ENCODE data around the gene RNF111. TPM values are rescaled to one million over a fixed set of nuclear protein-coding genes. Genes with fewer than 3 reads are reported as not detected.
A peak's percentile ranks its signal among the peaks of the same experiment; 100 is the strongest.

Gene RNF111
- total and polyA plus RNA-seq, 9 of the 15 experiments (the other 6 are each of a cell fraction or from before 2014, with no cell fraction given): 7.9 to 26.0 (median 14.4) TPM

DNA sequence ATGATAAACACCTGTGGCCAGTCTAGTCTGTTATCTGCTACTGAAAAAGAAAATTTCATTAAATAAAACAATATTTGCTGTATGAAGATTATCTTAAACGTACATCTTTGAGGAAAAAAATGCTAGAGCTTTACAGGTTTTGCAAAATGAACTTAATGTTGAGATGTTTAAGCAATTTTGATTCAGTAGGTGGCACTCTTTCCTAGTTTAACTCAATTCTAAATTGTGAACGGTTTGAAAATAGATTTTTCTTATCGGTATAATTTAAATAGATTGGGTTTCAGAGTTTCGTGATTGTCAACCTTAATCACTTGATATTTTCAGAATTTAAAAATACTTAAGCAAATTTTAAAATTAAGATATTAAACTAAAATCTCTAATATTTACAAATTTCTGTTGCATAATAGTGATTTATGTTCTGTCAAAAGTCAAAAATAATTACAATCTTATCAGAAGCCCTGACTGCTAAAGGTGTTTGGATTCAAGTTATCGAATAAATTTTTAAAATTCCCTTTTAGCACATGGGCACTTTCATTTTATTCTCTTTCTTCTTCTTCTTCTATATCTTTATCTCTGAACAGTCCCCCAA is 7.0 kb upstream of the RNF111 start (continued):
- TF ChIP-seq REST (IDR thresholded peaks at IDR 0.05; ENCODE audit: borderline replicate concordance): peak; percentile 43; the same call in 1 of the 2 replicates
- TF ChIP-seq REST (CRISPR knock-in tag; IDR thresholded peaks at IDR 0.05; ENCODE audit: low read depth): no peak
- no peak for TF ChIP-seq ETV1 (tag; conservative IDR thresholded peaks at IDR 0.05; ENCODE audit: low read depth)
- TF ChIP-seq TOE1 (IDR thresholded peaks at IDR 0.05; ENCODE audit: borderline replicate concordance): no peak
- TF ChIP-seq TOE1 (CRISPR knock-in tag; IDR thresholded peaks at IDR 0.05; ENCODE audit: borderline replicate concordance, low read depth): no peak
- peak; percentile 32; the same call in 1 of the 2 replicates for TF ChIP-seq SMC3 (conservative IDR thresholded peaks at IDR 0.05; ENCODE audit: insufficient read depth, low read depth, low read length)
- TF ChIP-seq MEIS2 (IDR thresholded peaks at IDR 0.05; ENCODE audit: partially characterized antibody): peak; percentile 74
- TF ChIP-seq, protein P1, sequence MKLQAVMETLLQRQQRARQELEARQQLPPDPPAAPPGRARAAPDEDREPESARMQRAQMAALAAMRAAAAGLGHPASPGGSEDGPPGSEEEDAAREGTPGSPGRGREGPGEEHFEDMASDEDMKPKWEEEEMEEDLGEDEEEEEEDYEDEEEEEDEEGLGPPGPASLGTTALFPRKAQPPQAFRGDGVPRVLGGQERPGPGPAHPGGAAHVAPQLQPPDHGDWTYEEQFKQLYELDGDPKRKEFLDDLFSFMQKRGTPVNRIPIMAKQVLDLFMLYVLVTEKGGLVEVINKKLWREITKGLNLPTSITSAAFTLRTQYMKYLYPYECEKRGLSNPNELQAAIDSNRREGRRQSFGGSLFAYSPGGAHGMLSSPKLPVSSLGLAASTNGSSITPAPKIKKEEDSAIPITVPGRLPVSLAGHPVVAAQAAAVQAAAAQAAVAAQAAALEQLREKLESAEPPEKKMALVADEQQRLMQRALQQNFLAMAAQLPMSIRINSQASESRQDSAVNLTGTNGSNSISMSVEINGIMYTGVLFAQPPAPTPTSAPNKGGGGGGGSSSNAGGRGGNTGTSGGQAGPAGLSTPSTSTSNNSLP (IDR thresholded peaks at IDR 0.05; ENCODE audit: borderline replicate concordance, low read depth, low read length): peak; percentile 71; the same call in 1 of the 2 replicates
- TF ChIP-seq CEBPG (CRISPR knock-in tag; IDR thresholded peaks at IDR 0.05): no peak
- TF ChIP-seq CEBPG (tag; conservative IDR thresholded peaks at IDR 0.05 in 1 of 2, IDR thresholded peaks at IDR 0.05 in 1 of 2): peak; percentile 21 to 83; a peak in 2 of 4 replicates
- TF ChIP-seq RAD21 (CRISPR knock-in tag; conservative IDR thresholded peaks at IDR 0.05 in 1 of 2, IDR thresholded peaks at IDR 0.05 in 1 of 2): peak; percentile 75 to 82
- TF ChIP-seq ZNF512 (tag; IDR thresholded peaks at IDR 0.05): 0 out of 2 replicates have a peak, but pooled peaks have one; percentile 11
- TF ChIP-seq CEBPB (tag; IDR thresholded peaks at IDR 0.05): peak; percentile 86
- TF ChIP-seq, protein P2, sequence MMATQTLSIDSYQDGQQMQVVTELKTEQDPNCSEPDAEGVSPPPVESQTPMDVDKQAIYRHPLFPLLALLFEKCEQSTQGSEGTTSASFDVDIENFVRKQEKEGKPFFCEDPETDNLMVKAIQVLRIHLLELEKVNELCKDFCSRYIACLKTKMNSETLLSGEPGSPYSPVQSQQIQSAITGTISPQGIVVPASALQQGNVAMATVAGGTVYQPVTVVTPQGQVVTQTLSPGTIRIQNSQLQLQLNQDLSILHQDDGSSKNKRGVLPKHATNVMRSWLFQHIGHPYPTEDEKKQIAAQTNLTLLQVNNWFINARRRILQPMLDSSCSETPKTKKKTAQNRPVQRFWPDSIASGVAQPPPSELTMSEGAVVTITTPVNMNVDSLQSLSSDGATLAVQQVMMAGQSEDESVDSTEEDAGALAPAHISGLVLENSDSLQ (IDR thresholded peaks at IDR 0.05): peak; percentile 79
- no peak for TF ChIP-seq TCF7L2 (IDR thresholded peaks at IDR 0.05; ENCODE audit: low read depth, low read length)

Data from K562 (cell line).